GM21360 (cell line): Measurements from ENCODE around the gene CD160.
"Not testable (repeated sequence)": the region's sequence is repeated elsewhere in the genome, so short reads cannot be mapped to it uniquely, and the experiment has no call there.

ENCODE experiments used
- ATAC-seq: cut with Tn5 transposase; IDR thresholded peaks from one replicate; pipeline ENCODE4 v1.9.1; 2021; ENCODE audit warnings: mild to moderate bottlenecking, moderate library complexity; ENCODE audit not compliant: unreplicated experiment

Gene CD160

GRCh38 chr1:145757420-145757819 lies 38.1 kb downstream of the CD160 start:
- no peak for ATAC-seq

GRCh38 chr1:145758116-145758515 lies 38.8 kb downstream of the CD160 start:
- no peak for ATAC-seq

GRCh38 chr1:145758575-145758974 lies 39.3 kb downstream of the CD160 start:
- ATAC-seq = no peak

GRCh38 chr1:145759721-145760120 lies 40.4 kb downstream of the CD160 start:
- ATAC-seq = no peak

- ATAC-seq = not testable (repeated sequence)
Measured at GRCh38 chr1:145760395-145760949, 41.2 kb downstream of the CD160 start.

GRCh38 chr1:145761498-145761897 lies 42.2 kb downstream of the CD160 start:
- not testable (repeated sequence) for ATAC-seq

GRCh38 chr1:145762001-145762400 lies 42.7 kb downstream of the CD160 start:
- not testable (repeated sequence) for ATAC-seq

GRCh38 chr1:145764231-145764940 lies 45.1 kb downstream of the CD160 start:
- ATAC-seq = not testable (repeated sequence)

- not testable (repeated sequence) for ATAC-seq
Measured at GRCh38 chr1:145765127-145765526, 45.8 kb downstream of the CD160 start.

- ATAC-seq = not testable (repeated sequence)
Measured at GRCh38 chr1:145765585-145766360, 46.5 kb downstream of the CD160 start.

GRCh38 chr1:145766926-145767325 lies 47.6 kb downstream of the CD160 start:
- ATAC-seq = not testable (repeated sequence)

- ATAC-seq = not testable (repeated sequence)
Measured at GRCh38 chr1:145768004-145768403, 48.7 kb downstream of the CD160 start.

- no peak for ATAC-seq
Measured at GRCh38 chr1:145771056-145771455, 51.8 kb downstream of the CD160 start.

GRCh38 chr1:145773423-145773822 lies 54.1 kb downstream of the CD160 start:
- no peak for ATAC-seq

GRCh38 chr1:145777357-145778145 lies 58.3 kb downstream of the CD160 start:
- ATAC-seq = no peak

- no peak for ATAC-seq
Measured at GRCh38 chr1:145778146-145778540, 58.8 kb downstream of the CD160 start.

GRCh38 chr1:145782272-145783099 lies 63.2 kb downstream of the CD160 start:
- ATAC-seq = no peak

GRCh38 chr1:145784409-145784808 lies 65.1 kb downstream of the CD160 start:
- ATAC-seq = no peak

- ATAC-seq = no peak
Measured at GRCh38 chr1:145785547-145785946, 66.2 kb downstream of the CD160 start.

- ATAC-seq = no peak
Measured at GRCh38 chr1:145786271-145786670, 67.0 kb downstream of the CD160 start.
